K562 (cell line): ENCODE results near the gene NDUFA7. TPM values are rescaled to one million over a fixed set of nuclear protein-coding genes. Genes with fewer than 3 reads are reported as not detected.

Source experiments
- BCL6 ChIP-seq: fragments of 250-450 bp; sonication (Bioruptor Pico); IDR thresholded peaks from 2 replicates; pipeline ENCODE4 v1.4.0; 2020
- BCOR ChIP-seq: fragments of 450-650 bp; IDR thresholded peaks from 2 replicates; pipeline ENCODE4 v1.6.1; 2016
- BHLHE40 ChIP-seq: IDR thresholded peaks from 2 replicates; pipeline ENCODE4 v1.6.1; 2011; ENCODE audit warnings: low read length, improper control_type of control experiment
- CBX2 ChIP-seq: fragments of 200-600 bp; sonication (generic); IDR thresholded peaks from one replicate; pipeline ENCODE4 v1.6.1; 2012; ENCODE audit warnings: mild to moderate bottlenecking, low read length, inconsistent platforms; ENCODE audit not compliant: insufficient read depth, poor library complexity, severe bottlenecking
- CTBP1 ChIP-seq: fragments of 450-650 bp; IDR thresholded peaks from 2 replicates; pipeline ENCODE4 v1.6.1; 2016; ENCODE audit warnings: borderline replicate concordance
- DPF2 ChIP-seq: fragments of 450-650 bp; IDR thresholded peaks from 2 replicates; pipeline ENCODE4 v1.6.1; 2016
- IFI16 ChIP-seq: fragments of 250-450 bp; sonication (Bioruptor Pico); IDR thresholded peaks from 2 replicates; pipeline ENCODE4 v2.1.2; 2022; ENCODE audit warnings: mild to moderate bottlenecking, inconsistent platforms
- KAT2B ChIP-seq: IDR thresholded peaks from one replicate; pipeline ENCODE4 v1.6.1; 2012; ENCODE audit warnings: low read depth, mild to moderate bottlenecking, control low read depth, inconsistent platforms, low read length, moderate library complexity
- MAX ChIP-seq: sonication (generic); formaldehyde crosslinking; IDR thresholded peaks from 2 replicates; pipeline ENCODE4 v1.9.0; 2022; ENCODE audit warnings: mild to moderate bottlenecking, missing genetic modification reagents
- PHB ChIP-seq: fragments of 250-450 bp; sonication (Bioruptor Pico); IDR thresholded peaks from 2 replicates; pipeline ENCODE4 v1.5.0; 2021
- RBFOX2 ChIP-seq: fragments of 200-400 bp; formaldehyde crosslinking; IDR thresholded peaks from 2 replicates; pipeline ENCODE4 v1.6.1; 2017; ENCODE audit warnings: low read depth, mild to moderate bottlenecking, low read length, moderate library complexity
- RBM15 ChIP-seq: fragments of 200-400 bp; formaldehyde crosslinking; IDR thresholded peaks from 2 replicates; pipeline ENCODE4 v1.6.1; 2018; ENCODE audit warnings: mild to moderate bottlenecking, low read length, moderate library complexity; ENCODE audit not compliant: insufficient read depth
- TFAM ChIP-seq: fragments of 250-450 bp; sonication (Bioruptor Pico); conservative IDR thresholded peaks from 2 replicates; pipeline ENCODE4 v1.5.0; 2021; ENCODE audit warnings: mild to moderate bottlenecking, moderate library complexity
- TRIM28 ChIP-seq: fragments of 450-650 bp; IDR thresholded peaks from 2 replicates; pipeline ENCODE4 v1.6.1; 2017
- VEZF1 ChIP-seq: fragments of 200-800 bp; sonication (Bioruptor generic); IDR thresholded peaks from 2 replicates; pipeline ENCODE4 v1.6.1; 2017; ENCODE audit warnings: missing genetic modification characterization, missing compliant biosample characterization
- ZNF134 ChIP-seq: fragments of 250-450 bp; sonication (Bioruptor Pico); conservative IDR thresholded peaks from 2 replicates; pipeline ENCODE4 v1.4.0; 2020
- ZNF354B ChIP-seq: fragments of 250-450 bp; sonication (Bioruptor Pico); IDR thresholded peaks from 2 replicates; pipeline ENCODE4 v1.4.0; 2020
- ZNF592 ChIP-seq: fragments of 450-650 bp; IDR thresholded peaks from 2 replicates; pipeline ENCODE4 v1.6.1; 2017; ENCODE audit warnings: antibody characterized with exemption, mild to moderate bottlenecking
- ZNF696 ChIP-seq: fragments of 250-450 bp; sonication (Bioruptor Pico); conservative IDR thresholded peaks from 2 replicates; pipeline ENCODE4 v1.4.0; 2020; ENCODE audit warnings: mild to moderate bottlenecking, moderate library complexity
- polyA plus RNA-seq, 8 experiments: library from polyadenylated mRNA; depleted of rRNA in 4 of 8; stranded (reverse) in 5 of 8; unstranded in 3 of 8; fragments of >200 nt; fragmentation: Nextera tagmentation in 2 of 8; fragmentation: Illumina TruSeq in 1 of 8; extraction: Ambion mirVana in 2 of 8; extraction: Trizol in 1 of 8; gene quantifications; 2 replicates each; pipeline versions ENCODE4 v1.2.1 to v1.2.3, GENCODE V29; 2011 to 2014; ENCODE audit warnings: inconsistent platforms in 1 of 8, missing spikeins in 1 of 8
- total RNA-seq, 7 experiments: library from RNA; depleted of rRNA in 6 of 7; stranded (reverse); fragments of >200 nt in 6 of 7; fragmentation: Illumina TruSeq in 2 of 7; extraction: Trizol in 2 of 7; gene quantifications; 2 replicates each; pipeline versions ENCODE4 v1.2.1 to v1.2.3, GENCODE V29; 2011 to 2021; ENCODE audit warnings: low replicate concordance in 1 of 7
- TF ChIP-seq, protein P1 (sequence below): sonication (generic); formaldehyde crosslinking; IDR thresholded peaks from 2 replicates; pipeline ENCODE4 v1.8.0; 2022; ENCODE audit warnings: mild to moderate bottlenecking, missing genetic modification reagents
- TF ChIP-seq, protein P2 (sequence below): fragments of 250-450 bp; sonication (Bioruptor Pico); IDR thresholded peaks from 2 replicates; pipeline ENCODE4 v1.8.0; 2022; ENCODE audit warnings: inconsistent platforms

The NDUFA7 gene
- total and polyA plus RNA-seq, 9 of the 15 experiments (the other 6 are each of a cell fraction or from before 2014, with no cell fraction given) = 70.8 to 348 (median 142) TPM

- no peak for TF ChIP-seq ZNF592
- no peak for TF ChIP-seq KAT2B
- 0 out of 2 replicates have a peak, but pooled peaks have one; percentile 35 for TF ChIP-seq DPF2
- no peak; the same call in 1 of the 2 replicates for TF ChIP-seq CTBP1
- no peak for TF ChIP-seq TFAM (CRISPR knock-in tag)
- no peak for TF ChIP-seq BCOR
- no peak for TF ChIP-seq PHB (CRISPR knock-in tag)
- no peak for TF ChIP-seq BCL6 (CRISPR knock-in tag)
- TF ChIP-seq ZNF134 (CRISPR knock-in tag) = no peak
- no peak for TF ChIP-seq ZNF696 (CRISPR knock-in tag)
- peak; percentile 32; the same call in 1 of the 2 replicates for TF ChIP-seq BHLHE40
- TF ChIP-seq, protein P1, sequence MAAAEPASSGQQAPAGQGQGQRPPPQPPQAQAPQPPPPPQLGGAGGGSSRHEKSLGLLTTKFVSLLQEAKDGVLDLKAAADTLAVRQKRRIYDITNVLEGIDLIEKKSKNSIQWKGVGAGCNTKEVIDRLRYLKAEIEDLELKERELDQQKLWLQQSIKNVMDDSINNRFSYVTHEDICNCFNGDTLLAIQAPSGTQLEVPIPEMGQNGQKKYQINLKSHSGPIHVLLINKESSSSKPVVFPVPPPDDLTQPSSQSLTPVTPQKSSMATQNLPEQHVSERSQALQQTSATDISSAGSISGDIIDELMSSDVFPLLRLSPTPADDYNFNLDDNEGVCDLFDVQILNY = no peak
- no peak for TF ChIP-seq CBX2
- no peak for TF ChIP-seq RBM15
- 0 out of 2 replicates have a peak, but pooled peaks have one; percentile 39 for TF ChIP-seq MAX (CRISPR knock-in tag)
- peak; percentile 27; the same call in 1 of the 2 replicates for TF ChIP-seq VEZF1 (CRISPR knock-in tag)
- TF ChIP-seq TRIM28 = no peak
- 0 out of 2 replicates have a peak, but pooled peaks have one; percentile 11 for TF ChIP-seq RBFOX2
- TF ChIP-seq ZNF354B (CRISPR knock-in tag) = no peak
- TF ChIP-seq IFI16 (CRISPR knock-in tag) = no peak
- TF ChIP-seq, protein P2, sequence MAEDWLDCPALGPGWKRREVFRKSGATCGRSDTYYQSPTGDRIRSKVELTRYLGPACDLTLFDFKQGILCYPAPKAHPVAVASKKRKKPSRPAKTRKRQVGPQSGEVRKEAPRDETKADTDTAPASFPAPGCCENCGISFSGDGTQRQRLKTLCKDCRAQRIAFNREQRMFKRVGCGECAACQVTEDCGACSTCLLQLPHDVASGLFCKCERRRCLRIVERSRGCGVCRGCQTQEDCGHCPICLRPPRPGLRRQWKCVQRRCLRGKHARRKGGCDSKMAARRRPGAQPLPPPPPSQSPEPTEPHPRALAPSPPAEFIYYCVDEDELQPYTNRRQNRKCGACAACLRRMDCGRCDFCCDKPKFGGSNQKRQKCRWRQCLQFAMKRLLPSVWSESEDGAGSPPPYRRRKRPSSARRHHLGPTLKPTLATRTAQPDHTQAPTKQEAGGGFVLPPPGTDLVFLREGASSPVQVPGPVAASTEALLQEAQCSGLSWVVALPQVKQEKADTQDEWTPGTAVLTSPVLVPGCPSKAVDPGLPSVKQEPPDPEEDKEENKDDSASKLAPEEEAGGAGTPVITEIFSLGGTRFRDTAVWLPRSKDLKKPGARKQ (CRISPR knock-in tag) = 0 out of 2 replicates have a peak, but pooled peaks have one; percentile 47
Observed at GRCh38 chr19:8304841-8305621, 16.1 kb downstream of the NDUFA7 start (continued).
